NOMO-1 treated with DMSO at 0.1 percent for 48 hours (cell line): ENCODE results near the gene VDR.
A peak's percentile ranks its signal among the peaks of the same experiment; 100 is the strongest.

ENCODE experiments used
- DNase-seq: peaks from one replicate; lab custom pipeline; 2025; ENCODE audit not compliant: unreplicated experiment; lab: John Stamatoyannopoulos, UW

The VDR gene

GRCh38 chr12:47894652-47895051 lies 10.1 kb downstream of the VDR start:
- DNase-seq: no peak

GRCh38 chr12:47894068-47894467 lies 10.7 kb downstream of the VDR start:
- DNase-seq: no peak

GRCh38 chr12:47892819-47893218 lies 12.0 kb downstream of the VDR start:
- DNase-seq: no peak

- DNase-seq: peak; percentile 3
Measured at GRCh38 chr12:47891356-47891755, 13.4 kb downstream of the VDR start.

- DNase-seq: peak; percentile 84
Measured at GRCh38 chr12:47889040-47889439, 15.8 kb downstream of the VDR start.

GRCh38 chr12:47888153-47888819 lies 16.5 kb downstream of the VDR start:
- no peak for DNase-seq

GRCh38 chr12:47887529-47887928 lies 17.3 kb downstream of the VDR start:
- DNase-seq: no peak

GRCh38 chr12:47886510-47887240 lies 18.1 kb downstream of the VDR start:
- no peak for DNase-seq

- no peak for DNase-seq
Measured at GRCh38 chr12:47885566-47885965, 19.2 kb downstream of the VDR start.

- no peak for DNase-seq
Measured at GRCh38 chr12:47885012-47885501, 19.7 kb downstream of the VDR start.

GRCh38 chr12:47884501-47884900 lies 20.3 kb downstream of the VDR start:
- DNase-seq: no peak

GRCh38 chr12:47883663-47884195 lies 21.1 kb downstream of the VDR start:
- no peak for DNase-seq

GRCh38 chr12:47882781-47883546 lies 21.8 kb downstream of the VDR start:
- no peak for DNase-seq

GRCh38 chr12:47881826-47882427 lies 22.9 kb downstream of the VDR start:
- no peak for DNase-seq

GRCh38 chr12:47881051-47881450 lies 23.7 kb downstream of the VDR start:
- no peak for DNase-seq

GRCh38 chr12:47878918-47879481 lies 25.8 kb downstream of the VDR start:
- DNase-seq: no peak

- no peak for DNase-seq
Measured at GRCh38 chr12:47878293-47878917, 26.4 kb downstream of the VDR start.

- DNase-seq: no peak
Measured at GRCh38 chr12:47877081-47877480, 27.7 kb downstream of the VDR start.

GRCh38 chr12:47876440-47876960 lies 28.3 kb downstream of the VDR start:
- no peak for DNase-seq
